ENCODE data around the gene GNB3.
"Not testable (repeated sequence)": the region's sequence is repeated elsewhere in the genome, so short reads cannot be mapped to it uniquely, and the experiment has no call there.

GNB3 gene

GRCh38 chr12:6860116-6860515 lies 19.4 kb downstream of the GNB3 start:
- DNase-seq (ENCODE audit: low spot score): no peak

- no peak for DNase-seq (ENCODE audit: low spot score)
Observed at GRCh38 chr12:6860942-6861341, 20.2 kb downstream of the GNB3 start.

- DNase-seq (ENCODE audit: low spot score): no peak
Observed at GRCh38 chr12:6861391-6861790, 20.7 kb downstream of the GNB3 start.

GRCh38 chr12:6863033-6863432 lies 22.3 kb downstream of the GNB3 start:
- no peak for DNase-seq (ENCODE audit: low spot score)

GRCh38 chr12:6863586-6864321 lies 23.0 kb downstream of the GNB3 start:
- no peak for DNase-seq (ENCODE audit: low spot score)

- not testable (repeated sequence) for DNase-seq (ENCODE audit: low spot score)
Observed at GRCh38 chr12:6865307-6865706, 24.6 kb downstream of the GNB3 start.

GRCh38 chr12:6866163-6866919 lies 25.6 kb downstream of the GNB3 start:
- no peak for DNase-seq (ENCODE audit: low spot score)

GRCh38 chr12:6866920-6867412 lies 26.2 kb downstream of the GNB3 start:
- DNase-seq (ENCODE audit: low spot score): no peak

- DNase-seq (ENCODE audit: low spot score): peak; percentile 77
Observed at GRCh38 chr12:6867413-6868210, 26.9 kb downstream of the GNB3 start, which contains the start of gene TPI1. TSS of gene TPI1 (plus strand) at chr12:6867531. CDS start at chr12:6867567, 36 bp downstream.

GRCh38 chr12:6868211-6869048 lies 27.7 kb downstream of the GNB3 start:
- no peak for DNase-seq (ENCODE audit: low spot score)

GRCh38 chr12:6869049-6870021 lies 28.6 kb downstream of the GNB3 start:
- DNase-seq (ENCODE audit: low spot score): peak; percentile 90

GRCh38 chr12:6870304-6870703 lies 29.6 kb downstream of the GNB3 start:
- not testable (repeated sequence) for DNase-seq (ENCODE audit: low spot score)

- DNase-seq (ENCODE audit: low spot score): peak; percentile 47
Observed at GRCh38 chr12:6871052-6871957, 30.6 kb downstream of the GNB3 start.

- peak; percentile 85 for DNase-seq (ENCODE audit: low spot score)
Observed at GRCh38 chr12:6872073-6873048, 31.6 kb downstream of the GNB3 start.

GRCh38 chr12:6873094-6874014 lies 32.6 kb downstream of the GNB3 start, which contains the start of gene SPSB2:
TSS of gene SPSB2 (minus strand) at chr12:6873303. CDS start at chr12:6872901, 402 bp downstream.
- peak; percentile 99 for DNase-seq (ENCODE audit: low spot score)

GRCh38 chr12:6874015-6874368 lies 33.3 kb downstream of the GNB3 start:
- DNase-seq (ENCODE audit: low spot score): not testable (repeated sequence)

Data from SK-N-DZ (cell line).